NCI-H226 (cell line): ENCODE results near the gene BAZ1A.
"Not testable (repeated sequence)": the region's sequence is repeated elsewhere in the genome, so short reads cannot be mapped to it uniquely, and the experiment has no call there.

Source experiments
- DNase-seq: peaks from one replicate; pipeline ENCODE4 v3.0.0-alpha.2; 2015

The BAZ1A gene

DNA sequence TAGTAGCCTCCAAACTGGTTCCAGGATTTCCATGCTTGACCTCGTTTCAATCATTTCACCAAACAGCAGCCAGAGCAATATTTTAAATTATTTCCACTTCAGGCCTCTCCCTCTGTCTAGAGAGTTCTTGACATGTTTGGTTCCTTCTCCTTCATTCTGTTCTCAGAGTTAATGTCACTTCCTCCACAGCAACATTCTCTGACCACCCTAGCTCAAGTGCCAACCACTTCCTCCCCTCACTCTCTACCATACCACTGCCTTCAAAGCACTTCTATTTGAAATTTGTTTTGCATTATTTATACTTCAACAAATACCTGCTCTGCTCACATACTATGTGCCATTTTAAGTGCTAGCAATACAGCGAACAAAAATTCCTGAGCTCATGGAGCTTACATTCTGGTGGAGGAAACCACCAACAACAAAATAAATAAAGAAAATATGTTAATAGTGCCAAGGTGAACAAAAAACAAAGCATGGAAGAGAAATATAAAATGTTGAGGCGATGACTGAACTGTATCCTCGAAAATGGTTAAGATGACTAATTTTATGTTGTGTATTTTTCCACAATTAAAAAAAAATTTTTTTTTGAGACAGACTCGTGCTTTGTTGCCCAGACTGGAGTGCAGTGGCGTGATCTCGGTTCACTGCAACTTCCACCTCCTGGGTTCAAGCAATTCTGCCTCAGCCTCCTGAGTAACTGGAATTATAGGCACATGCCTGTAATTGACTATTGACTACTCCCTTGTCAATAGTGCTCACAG is 17.3 kb downstream of the BAZ1A start:
- DNase-seq, result no peak

DNA sequence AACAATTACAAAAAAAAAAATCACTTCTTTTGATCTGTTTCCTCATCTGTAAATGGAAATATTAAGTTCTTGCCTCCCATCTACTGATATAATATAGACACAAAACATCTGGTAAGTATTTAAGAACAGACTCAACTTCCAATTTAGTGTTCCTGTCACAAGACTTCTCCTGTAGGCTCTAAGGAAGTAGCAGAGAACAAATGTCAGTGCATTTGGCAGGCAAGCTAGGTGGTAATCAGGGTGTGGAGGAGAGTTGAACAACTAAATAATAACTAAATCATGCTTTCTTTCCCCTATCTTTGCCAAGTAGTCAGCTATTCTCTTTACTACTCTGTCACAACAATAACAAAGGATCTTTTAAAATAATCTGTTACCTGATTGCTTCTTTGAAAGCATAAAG is 22.1 kb downstream of the BAZ1A start:
- DNase-seq, result no peak

DNA sequence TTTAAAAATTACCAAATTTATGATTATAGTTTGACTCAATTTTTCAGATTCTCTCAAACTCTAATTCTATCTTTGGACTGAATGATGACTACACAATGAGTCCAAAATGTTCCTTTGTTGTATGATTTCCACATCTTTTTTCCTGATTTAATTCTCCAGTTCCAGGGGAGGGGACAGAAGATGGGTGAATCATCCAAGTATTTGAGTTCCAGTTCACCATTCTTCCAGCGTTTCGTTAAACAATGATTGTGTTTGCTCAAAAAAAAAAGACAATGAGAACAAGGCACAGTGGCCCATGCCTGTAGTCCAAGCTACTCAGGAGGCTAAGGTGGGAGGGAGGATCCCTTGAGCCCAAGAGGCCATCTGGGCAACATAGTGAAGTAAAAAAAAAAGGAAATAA is 23.8 kb downstream of the BAZ1A start:
- no peak for DNase-seq

DNA sequence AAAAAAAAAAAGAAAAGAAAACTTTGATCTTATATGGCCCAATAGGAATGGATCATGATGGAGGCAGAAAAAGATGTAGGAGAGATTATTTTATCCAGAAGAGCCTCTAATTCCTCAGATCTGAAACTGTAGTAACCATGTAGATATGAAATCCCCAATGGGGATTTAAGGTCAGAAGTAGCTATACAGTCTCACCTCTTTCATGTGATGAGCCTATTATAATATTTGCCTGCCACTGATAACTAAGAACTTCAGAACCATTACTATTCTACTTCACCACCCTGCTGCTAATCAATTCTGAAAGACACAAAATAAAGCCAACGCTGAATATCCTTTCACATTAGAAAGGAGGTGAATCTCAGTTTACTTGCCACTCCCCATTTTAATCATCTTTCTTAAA is 29.3 kb downstream of the BAZ1A start:
- no peak for DNase-seq

DNA sequence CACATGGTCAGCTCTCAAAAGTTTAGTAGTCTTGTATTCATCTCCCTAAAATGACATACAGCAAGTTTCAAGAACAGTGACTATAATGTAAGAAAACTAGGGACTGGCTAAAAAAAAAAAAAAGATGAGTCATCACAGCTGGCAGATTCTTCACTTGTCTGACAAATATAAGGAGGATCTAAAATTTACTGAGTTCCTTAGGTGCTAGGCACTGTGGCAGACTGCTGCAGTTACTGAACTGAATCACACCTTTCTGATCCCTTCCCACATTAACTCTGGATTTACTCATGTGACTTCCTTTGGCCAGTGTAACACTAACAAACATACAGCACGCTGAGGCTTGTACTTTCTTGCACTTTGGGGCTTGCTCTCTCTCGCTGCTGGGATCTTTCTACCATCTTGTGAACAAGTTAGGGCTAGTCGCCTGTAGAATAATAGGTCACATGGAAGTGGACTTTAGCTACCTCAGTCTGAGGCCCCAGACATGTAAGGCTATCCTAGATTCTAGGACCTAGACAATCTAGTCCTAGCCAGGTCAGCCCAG is 32.1 kb downstream of the BAZ1A start:
- peak; percentile 54 for DNase-seq

DNA sequence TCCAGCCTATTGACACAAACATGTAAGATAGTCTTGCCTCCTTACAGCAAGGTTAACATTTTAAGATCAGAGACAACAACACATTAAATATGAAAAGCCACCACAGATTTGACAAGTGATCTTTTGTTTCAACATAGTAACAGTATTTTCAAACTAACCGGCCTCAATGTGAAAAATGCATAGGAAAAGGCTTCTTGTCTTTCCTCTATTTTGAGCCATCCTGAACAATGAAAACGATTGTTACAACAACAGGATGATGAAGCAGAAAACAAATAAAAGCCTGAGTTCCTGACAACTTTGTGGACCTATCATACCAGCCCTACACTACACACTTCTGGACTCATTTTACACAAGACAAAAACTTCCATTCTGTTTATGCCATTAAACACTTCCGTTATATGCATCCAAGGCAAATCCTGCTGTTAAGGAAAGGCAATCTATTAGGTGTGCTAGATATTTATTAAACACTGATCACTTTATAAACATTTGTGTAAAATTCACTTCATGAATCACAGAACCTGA is 37.3 kb downstream of the BAZ1A start:
- DNase-seq, result no peak

DNA sequence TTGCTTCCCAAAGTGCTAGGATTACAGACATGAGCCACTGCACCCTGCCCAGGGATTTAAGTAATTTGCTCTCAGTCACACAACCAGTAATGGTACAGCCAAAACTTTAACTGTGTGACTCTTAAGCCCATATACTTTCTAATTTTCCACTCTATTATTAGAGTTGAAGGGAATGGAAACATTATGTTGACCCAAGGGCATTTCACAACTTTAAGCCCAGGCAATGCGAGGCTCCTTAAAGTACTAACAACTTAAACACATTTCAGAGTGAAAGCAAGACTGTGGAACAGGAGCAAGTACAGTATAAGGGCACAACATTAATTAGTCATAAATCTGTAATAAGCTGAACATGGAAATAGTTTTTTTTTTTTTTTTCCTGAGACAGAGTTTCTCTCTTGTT is 39.8 kb downstream of the BAZ1A start:
- DNase-seq, result no peak

DNA sequence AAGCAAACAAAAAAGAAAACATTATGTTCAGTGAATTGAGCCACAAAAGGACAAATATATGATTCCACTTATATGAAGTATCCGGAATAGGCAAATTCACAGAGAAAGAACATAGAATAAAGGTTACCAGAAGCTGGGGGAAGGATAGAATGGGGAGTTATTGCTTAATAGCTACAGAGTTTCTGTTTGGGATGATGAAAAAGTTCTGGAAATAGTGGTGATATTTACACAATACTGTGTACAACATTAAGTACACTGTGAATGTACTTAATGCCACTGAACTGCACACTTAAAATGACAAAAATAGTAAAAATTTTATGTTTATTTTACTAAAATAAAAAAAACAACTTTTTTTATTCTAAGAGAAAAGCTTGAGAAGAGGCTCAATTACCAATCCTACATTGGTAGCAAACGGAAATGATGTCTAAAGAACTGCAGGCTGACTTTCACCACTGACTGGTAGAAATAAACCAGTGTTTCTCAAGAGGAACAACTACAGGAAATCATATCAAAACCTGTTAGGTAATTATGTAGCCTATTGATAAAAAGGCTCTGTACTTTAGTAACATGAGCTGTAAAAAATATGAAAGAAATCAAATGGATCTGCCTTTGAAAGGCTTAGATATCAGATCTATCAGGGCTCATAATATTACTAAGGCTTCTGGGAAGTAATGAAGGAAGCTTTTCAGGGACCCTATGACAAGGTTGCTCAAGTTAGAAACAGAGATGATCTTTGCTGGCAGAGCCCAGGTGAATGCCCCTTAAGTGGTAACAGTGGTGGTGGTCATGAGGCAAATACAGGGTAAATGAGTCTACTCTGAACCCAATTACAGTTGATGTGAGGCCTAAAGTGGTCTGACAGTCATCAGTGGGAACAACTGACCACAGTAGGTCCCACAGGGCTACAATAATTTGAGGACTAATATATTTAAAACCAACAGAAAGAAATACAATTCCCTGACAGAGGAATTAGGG is 41.3 kb downstream of the BAZ1A start:
- no peak for DNase-seq

DNA sequence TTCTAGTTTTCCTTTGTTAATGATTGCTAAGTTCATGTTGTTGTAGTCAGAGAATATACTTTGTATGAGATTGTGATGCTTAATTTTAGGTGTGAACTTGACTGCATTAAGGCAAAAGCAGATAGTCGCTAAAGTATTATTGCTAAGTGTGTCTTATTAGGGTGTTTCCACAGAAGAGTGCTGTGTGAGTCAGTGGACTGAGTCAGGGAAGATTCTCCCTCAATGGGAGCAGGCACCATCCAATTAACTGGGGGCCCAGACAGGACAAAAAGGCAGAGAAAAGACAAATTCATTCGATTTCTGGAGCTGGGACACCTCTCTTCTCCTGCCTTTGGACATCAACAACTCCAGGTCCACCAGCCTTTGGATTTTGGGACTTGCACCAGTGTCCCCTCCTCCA is 48.5 kb downstream of the BAZ1A start:
- DNase-seq, result peak; percentile 16

DNA sequence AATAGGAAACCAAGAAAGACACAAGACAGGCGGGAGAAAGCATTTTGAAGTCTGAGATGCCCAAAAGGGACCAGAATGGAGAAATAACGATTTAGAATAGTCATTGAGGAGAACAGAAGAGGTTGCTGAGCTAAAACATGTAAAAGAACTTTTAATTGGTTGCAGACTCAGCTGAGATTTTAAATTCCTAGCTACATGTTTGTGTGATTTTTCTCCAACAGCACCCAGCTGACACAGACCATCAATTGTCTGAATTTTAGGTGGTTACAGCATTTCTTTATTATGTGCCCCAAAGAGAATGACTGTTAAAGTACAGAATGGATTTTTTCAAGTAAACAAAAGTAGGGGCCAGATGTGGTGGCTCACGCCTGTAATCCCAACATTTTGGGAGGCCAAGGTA is 50.3 kb downstream of the BAZ1A start:
- DNase-seq, result no peak

DNA sequence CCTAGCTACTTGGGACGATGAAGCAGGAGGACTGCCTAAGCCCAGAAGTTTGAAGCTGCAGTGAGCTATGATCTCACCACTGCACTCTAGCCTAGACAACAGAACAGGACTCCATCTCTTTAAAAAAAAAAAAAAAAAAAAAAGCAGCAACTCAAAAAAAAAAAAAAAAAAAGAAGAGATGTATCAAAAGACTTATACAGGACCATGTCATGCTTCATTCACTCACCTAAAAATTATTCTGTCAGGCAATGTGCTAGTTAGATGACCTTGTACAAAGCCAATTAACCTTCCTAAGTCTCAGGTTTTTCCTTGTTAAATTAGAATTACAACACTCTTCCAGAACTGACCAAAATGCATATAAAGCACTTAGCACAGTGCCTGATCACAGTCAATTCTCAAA is 50.9 kb downstream of the BAZ1A start:
- no peak for DNase-seq

DNA sequence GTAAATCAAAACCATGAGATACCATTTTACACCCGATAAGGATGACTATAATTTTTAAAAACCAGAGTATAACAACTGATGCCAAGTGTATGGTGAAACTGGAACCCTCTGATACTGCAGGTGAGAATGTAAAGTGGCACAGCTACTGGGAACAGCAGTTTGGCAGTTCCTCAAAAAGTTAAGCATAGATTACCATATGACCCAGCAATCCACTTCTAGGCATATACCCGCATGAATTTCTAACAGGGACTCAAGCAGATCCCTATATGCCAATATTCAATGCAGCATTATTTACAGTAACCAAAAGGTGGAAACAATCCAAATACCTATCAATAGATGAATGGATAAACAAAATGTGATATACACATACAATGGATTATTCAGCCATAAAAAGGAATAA is 57.4 kb downstream of the BAZ1A start:
- peak; percentile 18 for DNase-seq

DNA sequence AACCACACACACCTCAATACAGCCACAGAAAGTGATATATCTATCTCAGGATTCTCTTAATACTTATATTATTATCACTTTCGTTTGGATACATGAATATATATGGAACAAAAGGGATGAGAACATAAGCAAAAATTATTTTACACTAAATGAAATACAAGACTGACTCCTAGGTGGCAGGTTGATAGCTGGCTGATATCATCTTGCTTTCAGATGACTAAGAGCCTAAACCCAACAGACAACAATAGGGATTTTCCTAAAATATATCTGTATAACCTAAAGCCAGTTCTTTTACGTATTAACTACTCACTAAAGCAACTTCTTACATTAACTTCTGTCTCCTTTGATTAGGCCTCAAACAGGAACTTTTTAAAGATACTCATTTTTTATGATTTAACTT is 65.1 kb downstream of the BAZ1A start:
- DNase-seq, result no peak

DNA sequence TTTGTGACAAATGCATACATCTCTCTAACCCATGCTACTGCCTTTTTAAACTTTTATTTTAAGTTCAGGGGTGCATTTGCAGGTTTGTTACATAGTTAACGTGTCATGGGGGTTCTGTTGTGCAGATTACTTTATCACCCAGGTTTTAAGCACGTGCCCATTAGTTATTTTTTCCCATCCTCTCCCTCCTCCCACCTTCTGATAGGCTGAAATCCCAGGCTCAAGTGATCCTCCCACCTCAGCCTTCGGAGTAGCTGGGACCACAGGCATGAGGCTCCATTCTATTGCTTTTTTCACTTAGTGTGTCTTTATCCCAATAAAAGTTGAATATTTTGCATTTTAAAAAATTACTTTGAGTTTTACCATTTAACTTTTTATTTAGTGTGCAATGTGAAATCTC is 68.9 kb downstream of the BAZ1A start:
- no peak for DNase-seq

DNA sequence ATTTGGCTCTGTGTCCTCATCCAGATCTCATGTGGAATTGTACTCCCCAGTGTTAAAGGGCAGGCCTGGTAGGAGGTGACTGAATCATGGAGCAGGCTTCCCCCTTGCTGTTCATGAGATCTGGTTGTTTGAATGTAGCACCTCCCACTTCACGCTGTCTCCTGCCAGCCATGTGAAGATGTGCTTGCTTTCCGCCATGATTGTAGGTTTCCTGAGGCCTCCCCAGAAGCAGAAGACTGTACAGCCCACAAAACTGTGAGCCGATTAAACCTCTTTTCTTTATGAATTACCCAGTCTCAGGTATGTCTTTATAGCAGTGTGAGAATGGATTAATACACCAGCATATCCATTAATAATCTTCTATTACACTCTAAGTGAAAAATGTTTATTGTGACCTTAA is 70.2 kb downstream of the BAZ1A start:
- DNase-seq, result no peak

DNA sequence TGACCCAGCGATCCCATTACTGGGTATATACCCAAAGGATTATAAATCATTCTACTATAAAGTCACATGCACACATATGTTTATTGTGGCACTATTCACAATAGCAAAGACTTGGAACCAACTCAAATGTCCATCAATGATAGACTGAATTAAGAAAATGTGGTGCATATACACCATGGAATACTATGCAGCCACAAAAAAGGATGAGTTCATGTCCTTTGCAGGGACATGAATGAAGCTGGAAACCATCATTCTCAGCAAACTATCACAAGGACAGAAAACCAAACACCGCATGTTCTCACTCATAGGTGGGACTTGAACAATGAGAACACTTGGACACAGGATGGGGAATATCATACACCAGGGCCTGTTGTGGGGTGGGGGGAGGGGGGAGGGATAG is 76.3 kb downstream of the BAZ1A start:
- not testable (repeated sequence) for DNase-seq

DNA sequence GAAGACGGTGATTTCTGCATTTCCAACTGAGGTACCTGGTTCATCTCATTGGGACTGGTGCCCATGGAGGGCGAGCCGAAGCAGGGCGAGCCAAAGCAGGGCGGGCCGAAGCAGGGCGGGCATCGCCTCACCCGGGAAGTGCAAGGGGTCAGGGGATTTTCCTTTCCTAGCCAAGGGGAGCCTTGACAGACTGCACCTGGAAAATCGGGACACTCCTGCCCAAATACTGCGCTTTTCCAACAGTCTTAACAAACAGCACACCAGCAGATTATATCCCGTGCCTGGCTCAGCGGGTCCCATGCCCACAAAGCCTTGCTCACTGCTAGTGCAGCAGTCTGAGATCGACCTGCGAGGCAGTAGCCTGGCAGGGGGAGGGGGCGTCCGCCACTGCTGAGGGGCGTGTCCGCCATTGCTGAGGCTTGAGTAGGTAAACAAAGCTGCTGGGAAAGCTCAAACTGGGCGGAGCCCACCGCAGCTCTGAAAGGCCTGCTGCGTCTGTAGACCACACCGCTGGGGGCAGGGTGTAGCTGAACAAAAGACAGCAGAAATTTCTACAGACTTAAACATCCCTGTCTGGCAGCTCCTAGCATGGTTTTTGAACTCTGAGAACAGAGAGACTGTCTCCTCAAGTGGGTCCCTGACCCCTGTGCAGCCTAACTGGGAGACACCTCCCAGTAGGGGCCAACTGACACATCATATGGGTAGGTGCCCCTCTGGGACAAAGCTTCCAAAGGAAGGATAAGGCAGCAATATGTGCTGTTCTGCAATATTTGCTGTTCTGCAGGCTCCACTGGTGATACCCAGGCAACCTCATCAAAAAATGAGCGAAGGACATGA is 77.2 kb downstream of the BAZ1A start:
- no peak for DNase-seq

DNA sequence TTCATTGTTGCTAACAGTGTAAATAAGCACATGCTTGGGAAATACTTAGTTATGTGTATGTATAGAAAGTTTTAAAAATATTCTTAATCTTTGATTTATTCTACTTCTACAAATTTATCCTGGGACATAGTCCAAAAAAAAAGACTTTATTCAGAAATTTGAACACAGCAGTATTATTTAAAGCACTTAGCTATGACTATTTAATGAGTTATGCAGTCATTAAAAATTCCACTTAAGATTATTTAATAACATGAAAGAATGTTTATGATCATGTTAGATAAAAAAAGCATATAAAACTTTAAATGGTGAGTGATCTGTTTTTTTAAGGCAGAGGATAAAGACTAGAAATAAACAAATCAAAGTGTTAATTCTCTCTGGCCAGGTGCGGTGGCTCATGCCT is 78.3 kb downstream of the BAZ1A start:
- DNase-seq, result no peak

DNA sequence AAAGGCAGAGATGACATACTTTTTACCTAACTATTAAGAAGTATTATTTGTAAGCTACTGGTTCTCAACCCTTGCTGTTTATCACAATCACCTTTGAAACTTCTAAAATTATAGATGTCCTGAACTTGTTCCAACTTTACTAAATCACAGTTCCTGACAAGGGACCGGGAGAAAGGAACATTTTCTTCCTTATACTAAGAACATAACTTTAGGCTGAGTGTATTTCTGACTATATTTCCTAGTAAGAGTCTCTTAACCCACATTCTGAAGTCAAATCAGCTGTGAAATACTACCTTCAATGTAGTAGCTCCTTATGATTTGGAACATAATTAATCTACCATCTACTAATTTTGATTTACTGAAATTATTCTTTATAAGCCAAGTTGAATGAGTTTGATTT is 80.2 kb downstream of the BAZ1A start:
- DNase-seq, result no peak

DNA sequence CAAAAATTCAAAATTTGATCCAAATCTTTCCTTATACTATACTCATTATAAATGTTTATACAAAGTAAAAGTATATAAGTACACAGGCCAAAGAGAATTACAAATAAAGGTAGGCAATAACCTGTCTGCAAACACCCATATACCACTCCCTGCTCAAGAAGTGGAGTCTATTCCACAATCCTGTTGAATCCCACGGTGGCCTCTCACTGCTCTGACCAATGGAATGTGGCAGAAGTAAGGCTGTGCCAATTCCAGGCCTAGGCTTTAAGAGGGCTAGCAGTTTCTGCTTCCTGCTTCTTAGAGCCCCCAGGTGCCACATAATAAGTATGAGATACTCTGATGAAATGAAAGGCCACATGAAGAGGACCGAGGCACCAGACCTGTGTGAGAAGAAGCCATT is 80.9 kb downstream of the BAZ1A start:
- DNase-seq, result no peak

DNA sequence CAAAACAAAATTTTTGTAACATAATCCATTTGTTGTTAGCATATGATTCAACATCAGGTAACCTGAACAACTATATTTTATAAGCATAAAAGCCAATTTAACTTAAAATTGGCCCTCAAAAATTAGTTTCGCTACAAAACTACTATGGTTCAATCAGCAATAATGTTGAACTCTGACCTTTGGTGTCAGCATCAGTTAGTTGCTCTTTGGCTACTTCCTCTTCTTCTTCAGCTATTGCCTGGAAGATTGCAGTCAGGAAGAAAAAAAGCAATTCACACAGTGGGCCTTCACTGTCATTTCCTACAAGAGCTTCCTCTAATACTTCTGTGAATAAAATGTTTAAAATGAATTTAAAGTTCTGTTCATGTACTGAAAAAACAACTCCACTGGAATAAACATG is 82.6 kb downstream of the BAZ1A start:
- DNase-seq, result no peak

DNA sequence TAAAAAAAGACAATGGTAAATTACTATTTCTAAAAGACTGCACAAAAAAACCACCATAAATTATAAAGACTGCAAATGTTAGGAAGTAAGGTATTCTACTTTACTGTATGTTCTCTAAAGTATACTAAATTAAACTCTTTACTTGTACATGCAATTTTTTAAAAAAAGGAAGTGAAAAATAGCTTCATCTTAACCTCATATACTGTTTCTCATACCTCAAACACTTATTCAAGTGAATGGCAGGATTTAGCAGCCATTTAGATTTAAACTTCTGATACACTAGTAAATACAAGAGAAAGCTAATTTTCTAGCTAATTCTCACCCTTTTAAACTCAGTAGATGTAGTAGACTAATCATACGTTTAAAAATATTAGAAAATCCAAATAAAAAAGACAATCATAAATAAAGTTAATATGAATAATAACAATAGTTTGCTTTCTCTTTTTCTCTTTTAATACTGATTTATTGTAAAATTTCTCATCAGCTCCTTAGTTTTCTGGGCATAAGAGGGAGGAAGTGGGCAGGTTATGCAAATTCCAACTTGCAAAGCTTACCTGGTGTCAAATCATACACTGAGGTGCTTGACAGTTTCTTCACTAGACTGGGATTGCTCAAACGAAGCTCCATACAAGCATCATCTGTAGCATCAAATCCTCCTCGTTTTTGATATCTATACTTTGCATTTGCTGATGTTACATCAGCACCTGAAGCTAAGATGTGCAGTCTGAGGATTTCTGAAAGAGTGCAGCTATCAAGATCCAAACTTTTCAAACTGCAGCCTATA is 89.7 kb downstream of the BAZ1A start:
- DNase-seq, result no peak
